SK-N-DZ (cell line): ENCODE data around the gene CFAP100.

ENCODE experiments used
- DNase-seq: peaks from one replicate; pipeline ENCODE4 v3.0.0-alpha.2; 2015; ENCODE audit warnings: low spot score

Gene CFAP100

DNA sequence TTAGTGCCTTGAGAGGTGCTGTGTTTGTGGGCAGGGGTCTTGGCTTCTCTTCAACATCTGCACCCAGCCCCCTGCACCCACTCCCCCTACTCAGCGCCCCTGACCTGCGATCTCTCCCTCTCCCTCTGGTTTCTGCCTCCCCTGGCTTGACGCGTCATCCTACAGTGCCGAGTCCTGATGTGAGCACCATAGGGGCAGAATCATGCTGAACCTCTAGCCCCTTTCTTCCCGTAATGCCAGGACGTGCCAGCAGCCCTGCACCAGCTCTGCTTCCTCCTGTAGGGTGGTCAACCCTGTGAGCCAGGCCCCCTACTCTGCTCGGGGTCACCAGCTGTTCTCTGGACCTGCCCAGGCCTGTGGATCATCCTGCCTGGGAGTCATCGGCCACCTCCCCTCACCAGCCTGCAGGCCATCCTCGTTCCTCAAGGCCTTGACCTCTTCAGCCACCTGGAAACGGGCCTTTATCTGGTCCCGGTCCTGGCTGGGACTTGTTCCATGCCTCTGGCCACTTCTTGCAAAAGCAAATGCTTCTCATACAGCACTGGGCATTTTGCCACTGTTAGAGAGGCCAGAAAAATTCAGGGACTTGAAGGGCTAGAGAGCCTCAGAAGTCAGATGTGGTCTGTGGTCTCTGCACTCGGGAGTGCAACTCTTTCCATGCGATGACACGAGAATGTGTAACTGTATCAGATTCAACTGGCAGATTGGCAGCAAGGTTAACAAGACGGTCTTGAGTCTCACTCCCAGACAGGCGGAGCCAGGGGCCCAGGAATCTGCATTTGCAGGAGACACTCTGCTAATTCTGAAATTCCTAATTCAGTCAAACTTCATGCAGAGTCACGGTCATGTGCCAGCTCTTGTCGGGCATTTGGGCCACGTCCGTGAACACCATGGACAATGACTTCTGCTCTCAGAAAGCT is 20.8 kb upstream of the CFAP100 start:
- no peak for DNase-seq

DNA sequence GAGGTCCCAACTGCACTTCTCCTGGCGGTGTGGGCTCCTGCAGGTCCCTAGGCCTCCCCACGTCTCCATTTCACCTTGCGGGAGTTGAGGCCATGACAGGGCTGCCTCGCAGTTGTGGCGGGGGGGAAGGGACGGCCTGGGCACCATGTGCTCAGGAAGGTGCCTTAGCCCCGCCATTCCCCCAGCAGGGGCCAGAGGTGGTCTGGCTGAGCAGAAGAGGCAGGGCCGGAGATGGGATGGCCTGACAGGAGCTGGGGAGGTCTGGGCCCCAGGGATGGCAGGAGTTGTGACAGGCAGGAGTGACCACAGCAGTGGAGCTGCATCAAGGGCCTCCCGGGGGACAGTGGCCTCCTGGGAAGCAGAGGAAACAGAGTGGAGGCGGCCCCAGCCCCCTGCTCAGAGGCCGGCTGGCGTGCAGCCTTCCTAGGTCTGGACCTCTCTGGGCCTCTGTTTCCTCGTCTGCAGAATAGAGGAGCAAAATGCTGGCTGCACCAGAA is 18.8 kb upstream of the CFAP100 start:
- no peak for DNase-seq

DNA sequence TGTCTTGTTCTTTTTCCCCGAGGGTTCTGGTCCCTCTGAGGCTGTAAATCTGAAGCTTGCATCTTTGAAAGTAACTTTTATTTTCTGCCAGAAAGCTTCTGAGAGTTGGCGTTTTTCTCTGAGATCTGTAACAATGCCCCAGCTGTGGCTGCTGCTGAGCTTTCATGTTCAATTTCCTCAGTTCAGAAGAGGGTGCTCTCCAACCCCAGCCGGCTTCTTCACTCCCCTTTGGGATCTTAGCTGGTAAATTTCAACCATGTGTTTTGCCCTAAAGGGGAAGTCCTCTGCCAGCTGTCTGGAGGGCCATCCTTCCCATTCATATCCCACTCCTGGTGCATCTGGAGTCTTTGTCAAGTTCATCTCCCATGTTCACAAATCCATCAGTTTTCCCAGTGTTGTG is 18.3 kb upstream of the CFAP100 start:
- no peak for DNase-seq

DNA sequence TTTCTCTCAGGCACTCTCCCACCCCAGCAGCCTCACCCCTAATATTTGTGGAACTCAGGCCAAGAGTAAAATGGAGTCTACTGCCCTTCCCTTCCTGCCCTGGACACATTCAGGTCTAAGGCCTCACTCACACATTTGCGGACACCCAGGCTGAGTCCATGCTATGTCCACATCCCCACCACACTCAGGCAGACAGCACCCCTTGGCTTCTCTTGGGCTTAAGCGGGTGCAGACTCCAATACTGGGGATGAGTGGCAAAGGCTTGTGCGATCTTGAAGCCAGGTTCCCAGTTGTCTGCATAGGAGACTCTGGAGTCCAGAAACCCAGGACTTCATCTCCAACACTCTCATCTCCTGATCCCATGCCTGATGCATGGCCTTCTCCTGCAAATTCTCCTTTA is 17.5 kb upstream of the CFAP100 start:
- no peak for DNase-seq

DNA sequence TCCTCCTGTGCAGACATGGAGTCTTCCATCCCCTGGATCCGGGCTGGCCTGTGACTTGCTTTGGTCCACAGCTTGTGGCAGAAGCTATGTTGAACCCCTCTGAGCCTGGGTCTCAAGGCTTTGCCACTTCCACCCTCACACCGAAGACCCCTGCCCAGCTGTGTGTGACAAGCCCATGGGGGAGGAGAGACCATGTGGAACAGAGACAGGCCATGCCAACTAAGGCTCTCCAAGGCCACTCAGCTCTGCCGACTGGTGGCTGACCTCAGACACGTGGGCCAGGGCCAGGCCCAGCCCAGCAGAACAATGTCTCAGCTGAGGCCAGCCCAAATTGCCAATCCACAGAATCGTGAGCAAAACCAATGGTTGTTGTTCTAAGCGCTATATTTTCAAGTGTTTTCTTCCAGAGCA is 16.4 kb upstream of the CFAP100 start:
- DNase-seq, result no peak

DNA sequence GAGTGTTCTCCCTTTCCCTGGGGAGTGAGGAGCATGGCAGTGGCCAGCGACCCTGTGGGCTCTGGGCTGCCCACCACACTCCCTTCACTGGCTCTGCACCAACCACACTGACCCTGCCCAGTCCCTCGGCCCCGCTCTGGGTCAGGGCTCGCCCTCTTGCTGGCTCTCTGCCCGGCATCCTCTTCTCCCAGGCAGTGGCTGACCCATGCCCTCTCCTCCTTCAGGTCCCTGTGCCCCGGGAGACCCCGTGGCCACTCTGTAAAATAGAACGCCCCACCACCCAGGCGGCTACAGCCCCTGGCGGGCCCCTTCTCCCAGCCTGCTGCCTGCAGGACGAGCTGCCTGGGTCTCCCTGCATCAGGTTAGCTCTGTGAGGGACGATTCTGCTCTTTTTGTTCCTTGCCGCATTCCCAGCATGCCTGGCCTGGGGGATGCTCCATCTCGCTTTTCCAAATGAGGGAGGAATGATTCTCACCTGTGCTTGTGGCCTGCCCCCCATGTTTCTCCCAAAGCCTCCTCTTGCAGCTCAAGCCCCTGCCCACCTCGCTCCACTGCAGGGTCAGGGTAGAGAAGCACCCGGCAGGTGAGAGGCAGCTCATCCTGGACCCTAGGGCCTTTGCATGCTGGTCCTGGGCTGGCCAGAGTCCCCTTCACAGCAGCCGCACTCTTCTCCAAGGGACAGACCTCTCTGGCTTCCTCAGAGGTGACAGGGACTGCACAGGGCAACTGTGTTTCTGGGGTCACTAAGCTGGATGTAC is 14.5 kb upstream of the CFAP100 start:
- DNase-seq, result no peak

DNA sequence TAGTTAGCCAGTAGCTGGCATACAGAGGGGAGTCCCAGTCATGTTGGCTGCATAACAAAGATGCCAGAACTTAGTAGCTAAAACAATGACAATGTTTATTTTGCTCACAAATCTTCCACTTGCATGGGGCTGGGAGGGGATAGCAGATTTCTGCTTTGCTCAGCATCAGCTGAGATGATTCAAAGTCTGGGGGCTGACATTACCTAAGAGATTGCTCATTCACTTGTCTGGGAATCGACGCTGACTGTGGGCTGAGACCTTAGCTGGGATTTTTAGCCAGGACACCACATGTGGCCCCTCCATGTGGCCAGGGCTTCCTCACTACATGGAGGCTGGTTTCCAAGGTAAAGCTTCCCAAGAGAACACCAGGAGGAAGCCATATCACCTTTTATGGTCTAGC is 12.7 kb upstream of the CFAP100 start:
- DNase-seq, result no peak

DNA sequence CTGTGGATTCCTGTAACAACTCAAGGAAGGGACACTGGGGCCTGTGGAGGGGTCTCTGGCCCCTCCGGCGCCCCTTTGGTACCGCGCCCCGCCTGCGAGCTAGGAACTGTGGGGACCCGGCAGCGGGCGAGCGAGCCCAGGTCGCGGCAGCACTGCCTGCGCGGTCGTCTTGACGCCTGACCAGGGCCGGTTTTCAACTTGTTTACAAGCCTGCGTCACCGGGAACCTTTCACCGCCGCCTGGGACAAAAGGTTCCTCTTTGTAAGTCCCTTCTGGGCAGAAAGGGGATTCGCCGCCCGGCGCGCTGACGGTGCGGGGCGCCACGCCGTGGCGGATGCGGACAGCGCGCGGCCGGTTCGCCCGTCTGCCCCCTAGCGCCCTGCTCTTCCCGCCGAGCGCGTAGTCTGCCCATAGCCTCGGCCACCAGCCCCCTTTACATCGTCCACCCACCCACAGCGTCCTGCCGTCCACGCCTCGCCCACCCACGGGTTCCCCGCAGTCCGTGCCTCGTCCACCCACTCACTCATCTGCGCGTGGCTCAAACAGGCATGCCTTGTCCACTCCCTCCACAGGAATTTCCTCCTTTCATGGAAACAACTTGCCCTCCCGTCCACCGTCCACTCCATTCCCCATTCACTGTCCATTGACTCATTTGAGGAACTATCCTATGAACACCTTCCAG is 5.5 kb upstream of the CFAP100 start:
- peak; percentile 60 for DNase-seq

DNA sequence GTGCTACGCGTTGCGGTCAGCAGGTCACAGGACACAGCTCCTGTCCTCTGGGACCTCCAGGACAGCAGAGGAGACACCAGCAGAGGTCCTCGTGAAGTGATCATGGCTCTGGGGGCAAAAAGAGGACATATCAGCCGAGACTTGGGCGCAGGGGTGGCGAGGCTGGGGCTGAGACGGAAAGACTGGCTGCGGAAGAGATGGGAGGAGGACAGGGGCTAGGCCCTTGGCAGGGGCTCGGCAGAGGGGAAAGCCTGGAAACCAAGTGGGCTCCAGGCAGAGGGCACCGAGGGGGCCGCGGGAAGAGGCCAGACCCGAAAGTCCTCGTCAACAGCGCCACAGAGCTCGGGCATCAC is 4.9 kb upstream of the CFAP100 start:
- no peak for DNase-seq

DNA sequence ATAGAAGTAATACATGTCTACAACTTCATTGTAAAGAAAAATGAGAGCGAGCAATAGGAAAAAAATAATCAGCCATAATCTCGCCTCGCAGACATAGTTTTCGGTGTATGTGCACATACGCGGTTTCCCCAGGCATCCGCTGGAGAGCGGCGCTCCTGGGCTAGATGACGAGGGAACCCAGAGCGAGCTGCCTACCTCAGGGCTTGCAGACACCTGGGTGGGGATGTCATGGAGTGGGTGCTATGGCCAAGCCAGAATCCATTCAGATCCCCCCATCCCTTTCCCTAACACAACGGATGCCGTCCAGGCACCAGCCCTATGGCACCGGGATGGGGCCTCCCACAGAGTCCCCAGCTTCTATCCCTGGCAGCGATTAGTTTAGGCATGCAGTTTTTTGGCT is 4.5 kb upstream of the CFAP100 start:
- DNase-seq, result no peak

DNA sequence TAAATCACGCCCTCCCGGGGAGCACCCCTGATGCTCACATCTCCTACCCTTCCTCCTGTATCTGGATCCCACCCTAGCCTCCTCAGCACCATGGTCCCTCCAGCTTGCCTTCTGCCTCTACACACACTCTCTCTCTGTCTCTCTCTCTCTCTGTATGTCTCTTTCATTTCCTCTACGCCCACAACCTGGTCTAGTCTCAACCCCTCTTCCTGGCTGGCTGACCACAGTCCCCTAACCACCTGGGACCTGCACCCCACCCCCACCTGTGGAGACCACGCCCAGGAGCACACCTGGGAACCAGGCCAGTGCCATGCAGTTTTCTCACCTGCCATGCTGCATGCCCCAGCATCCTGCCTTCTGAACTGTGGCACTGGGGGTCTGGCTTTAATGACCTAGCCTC is 4.0 kb upstream of the CFAP100 start:
- DNase-seq, result no peak

DNA sequence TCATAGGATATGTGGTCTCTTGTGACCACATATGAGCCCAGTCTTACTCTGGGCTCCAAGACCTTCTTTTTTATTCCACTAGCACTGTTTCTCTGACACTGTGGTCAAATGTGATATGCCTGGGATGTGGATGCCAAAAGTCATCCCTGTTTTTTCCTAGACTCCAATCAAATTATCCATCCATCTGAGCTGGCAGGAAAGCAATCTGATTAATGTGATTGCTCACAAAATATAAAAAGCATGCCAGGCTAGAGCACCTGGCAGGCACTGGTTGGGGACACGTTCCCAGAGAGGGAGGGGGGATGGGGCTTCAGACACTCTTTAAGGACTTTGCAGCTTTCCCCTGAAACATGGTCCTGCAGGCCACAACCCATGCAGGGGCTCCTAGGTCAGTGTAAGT is 3.1 kb upstream of the CFAP100 start:
- DNase-seq, result no peak

DNA sequence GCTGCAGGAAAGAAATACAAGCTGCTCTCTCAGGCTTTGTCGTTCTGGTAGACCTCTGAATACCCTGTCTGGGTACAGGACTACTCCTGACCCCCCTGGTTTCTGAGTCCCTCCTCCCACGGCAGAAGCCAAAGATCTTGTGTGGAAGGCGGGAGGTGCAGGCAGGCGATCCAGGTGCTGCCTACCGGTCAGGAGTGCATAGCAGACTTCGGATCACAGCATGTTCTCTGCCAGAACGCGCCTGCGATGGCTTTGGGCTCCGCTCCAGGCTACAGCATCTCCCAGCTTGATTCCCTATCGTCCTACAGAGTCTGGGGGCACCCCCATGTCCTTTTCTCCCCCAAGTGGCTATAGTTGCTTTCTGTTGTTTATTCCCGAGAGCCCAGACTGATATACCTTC is 2.5 kb upstream of the CFAP100 start:
- DNase-seq, result no peak

DNA sequence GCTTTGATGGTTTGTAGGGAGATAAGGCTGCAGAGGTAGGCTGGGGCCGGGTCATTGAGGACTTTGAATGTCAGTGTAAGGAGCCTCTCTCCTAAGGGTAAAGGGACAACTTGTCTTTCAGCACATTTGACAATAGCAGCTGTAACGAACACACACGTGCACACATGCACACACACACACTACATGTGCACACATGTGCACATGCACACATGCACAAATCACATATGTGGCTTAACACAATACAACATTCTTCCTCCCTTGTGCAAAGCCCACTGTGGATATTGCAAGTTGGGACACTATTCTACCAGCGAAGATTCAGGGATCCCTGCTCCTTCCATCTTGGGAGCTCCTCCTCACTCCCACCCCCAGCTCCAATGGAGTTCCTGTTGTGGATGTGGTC is 1.1 kb upstream of the CFAP100 start:
- DNase-seq, result no peak

DNA sequence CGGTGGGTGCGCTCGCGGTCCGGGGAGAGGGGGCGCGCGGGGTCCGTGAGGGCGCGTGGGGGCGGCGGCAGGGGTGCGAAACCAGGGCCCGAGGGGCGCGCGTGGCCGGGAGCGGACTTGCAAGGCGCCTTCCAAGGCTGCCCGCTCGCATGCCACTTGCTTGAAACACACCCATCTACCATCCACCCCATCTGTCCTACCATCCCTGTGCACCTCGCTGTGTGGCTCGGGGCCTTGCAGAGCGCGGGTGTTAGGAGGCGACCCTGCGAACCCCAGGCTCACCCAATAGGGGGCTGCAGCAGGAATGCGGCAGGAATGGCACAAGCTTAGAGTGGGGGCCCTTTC is 240 bp downstream of the CFAP100 start:
- DNase-seq, result no peak

DNA sequence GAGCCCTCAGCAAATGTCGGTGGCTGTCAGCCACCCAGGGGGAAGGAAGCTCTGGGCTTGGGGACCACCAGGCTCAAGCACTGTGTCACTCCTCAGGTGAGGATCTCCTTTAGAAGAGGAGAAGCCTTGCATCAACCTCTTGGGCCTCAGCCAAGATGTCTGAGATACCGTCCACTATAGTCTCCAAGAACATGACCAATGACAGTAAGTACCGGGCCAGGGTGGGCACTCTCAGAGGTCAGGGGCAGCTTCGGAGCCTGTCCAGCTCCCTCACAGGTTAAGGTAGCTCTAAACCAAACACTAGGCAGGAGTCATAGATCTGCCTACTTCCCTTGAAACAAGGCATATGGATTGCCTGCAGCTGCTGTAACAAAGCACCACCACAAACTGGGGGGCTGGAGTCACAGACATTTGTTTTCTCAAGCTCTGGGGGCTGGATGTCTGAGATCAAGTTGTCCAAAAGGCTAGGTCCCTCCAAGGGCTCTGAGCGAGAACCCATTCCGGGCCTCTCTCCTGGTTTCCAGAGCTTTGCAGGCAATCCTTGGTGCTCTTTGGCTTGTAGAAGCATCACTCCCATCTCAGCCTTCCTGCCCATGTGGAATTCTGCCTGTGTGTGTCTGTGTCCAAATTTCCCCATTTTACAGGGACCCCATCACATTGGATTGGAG is 1.3 kb downstream of the CFAP100 start:
- no peak for DNase-seq

DNA sequence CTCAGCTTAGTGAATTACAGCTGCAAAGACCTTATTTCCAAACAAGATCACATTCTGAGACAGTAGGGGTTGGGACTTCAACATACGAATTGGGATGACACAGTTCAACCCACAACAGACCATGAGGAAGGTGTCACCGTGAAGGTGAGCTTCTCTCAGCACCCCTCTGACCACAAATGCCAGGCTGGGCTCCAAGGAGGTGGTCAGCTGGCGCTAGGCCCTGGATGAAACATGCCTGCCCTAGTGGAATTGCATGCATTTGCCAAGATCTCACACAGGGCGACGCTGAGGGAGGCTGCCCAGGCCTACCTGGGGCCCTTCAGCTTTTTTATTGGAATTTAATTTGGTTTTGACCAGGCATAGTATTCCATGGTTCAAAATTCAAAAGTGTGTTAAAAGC is 1.8 kb downstream of the CFAP100 start:
- no peak for DNase-seq

DNA sequence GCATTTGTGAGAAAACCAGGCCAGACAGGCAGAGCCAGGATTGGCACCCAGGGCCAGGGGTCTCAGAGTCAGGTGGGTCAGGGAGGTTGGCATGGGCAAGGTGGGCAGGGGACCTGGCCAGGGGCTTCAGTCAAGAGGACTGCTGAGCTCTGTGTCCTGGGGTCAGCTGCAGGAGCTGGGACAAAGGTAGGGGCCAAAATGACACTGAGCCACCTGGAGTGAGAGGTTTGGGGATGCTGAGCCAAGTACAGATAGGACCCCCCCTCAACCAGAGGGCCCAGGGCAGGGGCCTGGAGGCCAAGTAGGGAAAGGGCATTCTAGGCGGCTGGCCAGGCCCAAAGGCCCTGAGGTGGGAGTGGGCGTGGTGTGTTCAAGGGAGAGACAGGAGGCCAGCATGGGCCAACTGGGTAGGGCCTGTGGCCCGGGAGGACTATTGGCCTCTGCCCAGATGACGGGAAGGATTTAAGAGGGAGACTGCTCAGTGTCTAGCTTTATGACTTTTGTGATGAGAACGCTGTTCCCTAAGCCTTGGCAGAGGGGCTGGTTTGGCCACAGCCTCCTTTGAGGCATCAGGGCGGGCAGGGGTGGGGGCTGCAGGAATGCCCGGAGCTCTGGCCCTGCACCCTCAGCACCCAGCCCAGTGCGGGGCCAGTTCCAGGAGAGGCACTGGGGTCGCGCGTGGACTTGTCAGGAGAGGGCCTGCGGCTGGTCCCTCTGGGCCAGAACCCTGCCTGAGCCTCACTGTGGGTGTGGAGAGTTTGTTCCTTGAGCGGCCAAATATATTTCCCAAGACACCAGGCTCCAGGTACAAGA is 3.1 kb downstream of the CFAP100 start:
- no peak for DNase-seq

DNA sequence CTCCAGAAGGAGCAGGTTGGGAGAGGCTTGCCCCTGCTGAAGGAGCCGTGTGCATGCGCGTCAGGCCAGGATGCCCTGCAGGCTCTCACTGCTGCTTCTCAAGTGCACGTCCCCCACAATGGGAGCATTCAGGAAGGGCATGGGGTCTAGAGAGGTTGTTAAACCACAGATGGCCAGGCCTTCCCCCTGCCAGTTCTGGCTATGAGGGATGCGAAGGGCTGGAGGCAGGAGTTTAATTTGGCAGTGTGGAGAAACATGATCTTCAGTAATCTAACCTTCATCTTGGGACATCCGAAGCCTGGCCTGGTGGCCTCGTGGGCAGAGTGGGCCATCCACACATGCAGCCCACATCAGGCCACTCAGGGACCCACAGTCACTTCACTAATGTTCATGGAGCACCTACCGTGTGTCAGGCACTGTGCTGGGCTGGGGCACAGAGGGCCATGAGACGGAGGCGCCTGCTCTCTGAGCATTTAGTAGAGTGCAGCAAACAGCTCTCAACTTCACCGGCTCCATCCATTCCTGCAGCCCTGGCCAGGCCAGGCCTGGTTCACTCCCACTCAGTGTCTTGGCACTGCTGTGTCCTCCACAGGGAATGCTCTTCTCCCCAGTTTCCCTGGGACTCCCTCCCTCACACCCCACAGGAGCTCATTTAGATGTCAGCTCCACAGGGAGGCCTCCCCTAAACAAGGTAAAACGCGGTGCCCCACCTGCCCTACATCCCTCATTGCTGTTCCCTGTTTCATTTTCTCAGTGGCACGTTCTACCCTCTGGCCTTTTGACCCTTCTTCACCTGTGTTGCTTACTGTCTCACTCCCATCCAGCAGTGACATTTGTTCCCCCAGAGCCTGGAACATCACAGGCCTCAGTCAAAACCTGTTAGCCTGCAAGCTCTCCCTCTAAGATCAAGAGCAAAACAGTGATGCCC is 4.0 kb downstream of the CFAP100 start:
- no peak for DNase-seq

DNA sequence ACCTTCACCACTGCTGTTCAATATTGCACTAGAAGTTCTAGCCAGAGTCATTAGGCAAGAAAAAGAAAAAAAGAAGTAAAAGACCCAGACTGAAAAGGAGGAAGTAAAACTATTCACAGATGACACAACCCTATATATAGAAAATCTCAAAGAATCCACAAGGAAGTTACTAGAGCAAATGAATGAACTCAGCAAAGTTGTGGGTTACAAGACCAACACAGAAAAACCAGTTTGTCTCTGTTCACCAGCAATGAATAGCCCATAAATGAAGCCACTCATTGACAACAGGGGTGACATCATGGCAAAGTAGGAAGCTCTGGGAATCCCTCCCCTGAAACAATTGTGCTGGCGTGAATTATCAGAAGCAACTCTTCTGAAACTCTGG is 4.6 kb downstream of the CFAP100 start:
- DNase-seq, result no peak
